ENCODE data around the gene MPC1.

The MPC1 gene

GRCh38 chr6:166343150-166343487, 39.6 kb downstream of the MPC1 start:
- no peak for DNase-seq

GRCh38 chr6:166342349-166343149, 40.2 kb downstream of the MPC1 start, which contains the start of gene SFT2D1:
Gene SFT2D1, minus strand, starts transcription at chr6:166342545. Its CDS starts 64 bp downstream, at chr6:166342481.
- peak; percentile 69 for DNase-seq

- DNase-seq: no peak
Measured at GRCh38 chr6:166341977-166342348, 40.8 kb downstream of the MPC1 start.

GRCh38 chr6:166341464-166341863, 41.3 kb downstream of the MPC1 start:
- DNase-seq: no peak

- no peak for DNase-seq
Measured at GRCh38 chr6:166338854-166339253, 43.9 kb downstream of the MPC1 start.

GRCh38 chr6:166336847-166337246, 45.9 kb downstream of the MPC1 start:
- DNase-seq: no peak

- no peak for DNase-seq
Measured at GRCh38 chr6:166335378-166336302, 47.1 kb downstream of the MPC1 start.

GRCh38 chr6:166334878-166335277, 47.9 kb downstream of the MPC1 start:
- no peak for DNase-seq

- DNase-seq: no peak
Measured at GRCh38 chr6:166333172-166333995, 49.4 kb downstream of the MPC1 start.

- DNase-seq: no peak
Measured at GRCh38 chr6:166331503-166332415, 51.0 kb downstream of the MPC1 start.

GRCh38 chr6:166330612-166331011, 52.1 kb downstream of the MPC1 start:
- DNase-seq: peak; percentile 31

- DNase-seq: no peak
Measured at GRCh38 chr6:166325383-166326042, 57.2 kb downstream of the MPC1 start.

- no peak for DNase-seq
Measured at GRCh38 chr6:166323395-166323794, 59.3 kb downstream of the MPC1 start.

GRCh38 chr6:166318649-166319600, 63.8 kb downstream of the MPC1 start:
- DNase-seq: no peak

- no peak for DNase-seq
Measured at GRCh38 chr6:166318227-166318626, 64.5 kb downstream of the MPC1 start.

GRCh38 chr6:166317261-166318212, 65.2 kb downstream of the MPC1 start:
- no peak for DNase-seq

- no peak for DNase-seq
Measured at GRCh38 chr6:166315436-166315835, 67.3 kb downstream of the MPC1 start.

All from HCEC 1CT (cell line).